HEK293 (cell line): ENCODE data around the gene SH2D4B.

Experiments
- CTCF ChIA-PET: fragments of 350-600 bp; formaldehyde crosslinking; extraction: SDS; loops from one replicate; lab custom pipeline; 2021; ENCODE audit warnings: antibody characterized with exemption; lab: Yijun Ruan, JAX
- POLR2A ChIA-PET: fragments of 300-600 bp; formaldehyde crosslinking; extraction: SDS; loops from one replicate; lab custom pipeline; 2020; ENCODE audit warnings: antibody characterized with exemption, inconsistent platforms; lab: Yijun Ruan, JAX
- H3K27ac ChIP-seq: fragments of 200-500 bp; sonication (Bioruptor generic); 2 replicates; pipeline ENCODE4 v1.5.1; 2014; ENCODE audit warnings: low read depth, low read length, control low read depth, inconsistent platforms; ENCODE audit errors: extremely low read depth
- H3K36me3 ChIP-seq, 2 experiments: fragments of 200-500 bp in 1 of 2; sonication (Bioruptor generic) in 1 of 2; 1 replicate in 1 of 2; 2 replicates in 1 of 2; pipeline ENCODE4 v1.5.1; 2014 to 2017; ENCODE audit warnings: inconsistent platforms in 2 of 2, low read length in 2 of 2; ENCODE audit not compliant: control insufficient read depth in 2 of 2, insufficient read depth in 1 of 2
- H3K4me1 ChIP-seq: fragments of 200-500 bp; sonication (Bioruptor generic); 2 replicates; pipeline ENCODE4 v1.5.1; 2014; ENCODE audit warnings: mild to moderate bottlenecking, low read length, inconsistent platforms; ENCODE audit not compliant: control insufficient read depth, insufficient read depth
- H3K4me3 ChIP-seq: 2 replicates; pipeline ENCODE4 v1.5.1; 2011; ENCODE audit warnings: low read depth, mild to moderate bottlenecking, control low read depth, low read length, moderate library complexity
- H3K9me3 ChIP-seq: fragments of 200-500 bp; sonication (Bioruptor generic); 2 replicates; pipeline ENCODE4 v1.5.1; 2014; ENCODE audit warnings: low read depth, low read length, inconsistent platforms; ENCODE audit not compliant: control insufficient read depth, insufficient read depth
- IKZF3 ChIP-seq: fragments of 450-650 bp; IDR thresholded peaks from 2 replicates; pipeline ENCODE4 v1.5.0; 2018; ENCODE audit warnings: missing biosample characterization, mild to moderate bottlenecking, missing genetic modification characterization, moderate library complexity
- KLF1 ChIP-seq: fragments of 450-650 bp; formaldehyde crosslinking; IDR thresholded peaks from 2 replicates; pipeline ENCODE4 v1.5.1; 2016; ENCODE audit warnings: missing biosample characterization, missing genetic modification characterization
- OVOL3 ChIP-seq: fragments of 450-650 bp; formaldehyde crosslinking; IDR thresholded peaks from 2 replicates; pipeline ENCODE4 v1.5.1; 2016; ENCODE audit warnings: missing biosample characterization, missing genetic modification characterization
- ZBTB49 ChIP-seq: fragments of 450-650 bp; formaldehyde crosslinking; IDR thresholded peaks from 2 replicates; pipeline ENCODE4 v1.5.1; 2016; ENCODE audit warnings: missing biosample characterization, missing genetic modification characterization, low read depth
- ZIC2 ChIP-seq: fragments of 450-650 bp; formaldehyde crosslinking; IDR thresholded peaks from 2 replicates; pipeline ENCODE4 v1.5.1; 2016; ENCODE audit warnings: missing biosample characterization, missing genetic modification characterization
- ZNF138 ChIP-seq: fragments of 450-650 bp; formaldehyde crosslinking; IDR thresholded peaks from 2 replicates; pipeline ENCODE4 v1.5.1; 2016; ENCODE audit warnings: missing biosample characterization, missing genetic modification characterization, borderline replicate concordance
- ZNF221 ChIP-seq: fragments of 450-650 bp; formaldehyde crosslinking; IDR thresholded peaks from 2 replicates; pipeline ENCODE4 v1.5.1; 2017; ENCODE audit warnings: missing biosample characterization, missing genetic modification characterization, borderline replicate concordance
- ZNF223 ChIP-seq: fragments of 450-650 bp; formaldehyde crosslinking; IDR thresholded peaks from 2 replicates; pipeline ENCODE4 v1.5.1; 2016; ENCODE audit warnings: missing biosample characterization, missing genetic modification characterization
- ZNF354C ChIP-seq: fragments of 450-650 bp; formaldehyde crosslinking; IDR thresholded peaks from 2 replicates; pipeline ENCODE4 v1.5.1; 2016; ENCODE audit warnings: missing biosample characterization, missing genetic modification characterization, low read depth, borderline replicate concordance
- ZNF549 ChIP-seq: fragments of 450-650 bp; IDR thresholded peaks from 2 replicates; pipeline ENCODE4 v1.5.1; 2018; ENCODE audit warnings: missing biosample characterization, missing genetic modification characterization, mild to moderate bottlenecking, inconsistent platforms, moderate library complexity
- ZNF624 ChIP-seq: fragments of 450-650 bp; formaldehyde crosslinking; IDR thresholded peaks from 2 replicates; pipeline ENCODE4 v1.5.1; 2017; ENCODE audit warnings: missing biosample characterization, missing genetic modification characterization
- ZNF701 ChIP-seq: fragments of 450-650 bp; formaldehyde crosslinking; IDR thresholded peaks from 2 replicates; pipeline ENCODE4 v1.5.1; 2016; ENCODE audit warnings: missing biosample characterization, missing genetic modification characterization
- TF ChIP-seq, protein P1 (sequence below): fragments of 450-650 bp; formaldehyde crosslinking; IDR thresholded peaks from 2 replicates; pipeline ENCODE4 v1.5.1; 2016; ENCODE audit warnings: missing biosample characterization, missing genetic modification characterization
- TF ChIP-seq, protein P2 (sequence below): fragments of 450-650 bp; formaldehyde crosslinking; IDR thresholded peaks from 2 replicates; pipeline ENCODE4 v1.5.1; 2016; ENCODE audit warnings: missing biosample characterization, missing genetic modification characterization, borderline replicate concordance
- TF ChIP-seq, protein P3 (sequence below): fragments of 450-650 bp; formaldehyde crosslinking; IDR thresholded peaks from 2 replicates; pipeline ENCODE4; 2016; ENCODE audit warnings: missing biosample characterization, missing genetic modification characterization
- TF ChIP-seq, protein P4 (sequence below): fragments of 450-650 bp; formaldehyde crosslinking; IDR thresholded peaks from 2 replicates; pipeline ENCODE4 v1.5.1; 2016; ENCODE audit warnings: missing biosample characterization, missing genetic modification characterization

Gene SH2D4B

DNA sequence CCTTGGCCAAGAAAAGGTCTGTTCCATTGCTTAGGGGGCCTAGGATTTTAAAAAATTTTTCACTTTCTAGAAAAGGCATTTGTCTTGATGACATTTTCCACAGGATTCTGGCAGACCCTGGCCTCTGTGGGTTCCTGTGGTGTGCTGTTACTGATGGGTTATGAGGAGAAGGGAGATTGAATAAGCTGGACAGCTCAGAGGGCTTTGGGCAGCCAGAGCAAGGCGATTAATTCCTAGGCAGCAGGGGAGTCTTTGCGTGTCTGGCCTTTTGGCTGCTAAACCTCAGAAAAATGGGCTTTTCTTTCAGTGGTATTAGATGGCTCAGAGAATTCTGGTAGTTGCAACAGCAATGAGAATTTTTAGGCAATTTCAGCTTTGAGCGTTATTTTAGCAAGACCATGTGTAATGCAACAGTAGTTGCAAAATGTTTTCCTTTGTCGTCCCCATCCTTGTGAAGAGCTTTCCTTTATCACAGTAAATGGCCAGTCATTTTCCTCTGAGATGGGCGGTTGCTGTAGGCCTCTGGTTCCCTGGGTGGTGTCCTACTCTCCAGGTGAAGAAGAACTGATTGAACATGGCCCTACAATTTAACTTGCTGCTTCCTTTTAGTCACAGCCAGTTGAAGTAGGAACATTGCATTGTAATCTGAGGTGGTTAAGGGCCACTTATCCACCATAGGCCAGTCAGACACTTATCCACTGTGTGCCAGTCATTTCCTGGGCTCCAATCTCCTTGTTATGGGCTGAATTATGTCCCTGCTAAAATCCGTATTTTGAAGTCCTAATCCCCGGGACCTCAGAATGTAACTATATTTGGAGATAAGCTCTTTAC lies 43.2 kb downstream of the SH2D4B start:
- TF ChIP-seq, protein P1, sequence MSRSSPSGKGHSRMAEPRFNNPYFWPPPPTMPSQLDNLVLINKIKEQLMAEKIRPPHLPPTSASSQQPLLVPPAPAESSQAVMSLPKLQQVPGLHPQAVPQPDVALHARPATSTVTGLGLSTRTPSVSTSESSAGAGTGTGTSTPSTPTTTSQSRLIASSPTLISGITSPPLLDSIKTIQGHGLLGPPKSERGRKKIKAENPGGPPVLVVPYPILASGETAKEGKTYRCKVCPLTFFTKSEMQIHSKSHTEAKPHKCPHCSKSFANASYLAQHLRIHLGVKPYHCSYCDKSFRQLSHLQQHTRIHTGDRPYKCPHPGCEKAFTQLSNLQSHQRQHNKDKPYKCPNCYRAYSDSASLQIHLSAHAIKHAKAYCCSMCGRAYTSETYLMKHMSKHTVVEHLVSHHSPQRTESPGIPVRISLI (tag by site-specific recombination) = no peak
- TF ChIP-seq ZNF701 (no peak), ZNF223 (tag by site-specific recombination) (no peak), KLF1 (tag by site-specific recombination) (no peak), ZNF624 (tag by site-specific recombination) (no peak), OVOL3 (tag by site-specific recombination) (no peak), ZIC2 (tag by site-specific recombination) (no peak), ZNF354C (tag by site-specific recombination) (no peak), ZNF138 (tag by site-specific recombination) (no peak), ZNF549 (tag by site-specific recombination) (no peak), ZBTB49 (no peak), ZNF221 (tag by site-specific recombination) (no peak), IKZF3 (tag by site-specific recombination) (no peak)
- TF ChIP-seq, protein P2, sequence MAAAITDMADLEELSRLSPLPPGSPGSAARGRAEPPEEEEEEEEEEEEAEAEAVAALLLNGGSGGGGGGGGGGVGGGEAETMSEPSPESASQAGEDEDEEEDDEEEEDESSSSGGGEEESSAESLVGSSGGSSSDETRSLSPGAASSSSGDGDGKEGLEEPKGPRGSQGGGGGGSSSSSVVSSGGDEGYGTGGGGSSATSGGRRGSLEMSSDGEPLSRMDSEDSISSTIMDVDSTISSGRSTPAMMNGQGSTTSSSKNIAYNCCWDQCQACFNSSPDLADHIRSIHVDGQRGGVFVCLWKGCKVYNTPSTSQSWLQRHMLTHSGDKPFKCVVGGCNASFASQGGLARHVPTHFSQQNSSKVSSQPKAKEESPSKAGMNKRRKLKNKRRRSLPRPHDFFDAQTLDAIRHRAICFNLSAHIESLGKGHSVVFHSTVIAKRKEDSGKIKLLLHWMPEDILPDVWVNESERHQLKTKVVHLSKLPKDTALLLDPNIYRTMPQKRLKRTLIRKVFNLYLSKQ (tag by site-specific recombination) = no peak
- TF ChIP-seq, protein P3, sequence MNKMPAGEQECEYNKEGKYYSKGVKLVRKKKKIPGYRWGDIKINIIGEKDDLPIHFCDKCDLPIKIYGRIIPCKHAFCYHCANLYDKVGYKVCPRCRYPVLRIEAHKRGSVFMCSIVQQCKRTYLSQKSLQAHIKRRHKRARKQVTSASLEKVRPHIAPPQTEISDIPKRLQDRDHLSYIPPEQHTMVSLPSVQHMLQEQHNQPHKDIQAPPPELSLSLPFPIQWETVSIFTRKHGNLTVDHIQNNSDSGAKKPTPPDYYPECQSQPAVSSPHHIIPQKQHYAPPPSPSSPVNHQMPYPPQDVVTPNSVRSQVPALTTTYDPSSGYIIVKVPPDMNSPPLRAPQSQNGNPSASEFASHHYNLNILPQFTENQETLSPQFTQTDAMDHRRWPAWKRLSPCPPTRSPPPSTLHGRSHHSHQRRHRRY (tag by site-specific recombination) = no peak
- TF ChIP-seq, protein P4, sequence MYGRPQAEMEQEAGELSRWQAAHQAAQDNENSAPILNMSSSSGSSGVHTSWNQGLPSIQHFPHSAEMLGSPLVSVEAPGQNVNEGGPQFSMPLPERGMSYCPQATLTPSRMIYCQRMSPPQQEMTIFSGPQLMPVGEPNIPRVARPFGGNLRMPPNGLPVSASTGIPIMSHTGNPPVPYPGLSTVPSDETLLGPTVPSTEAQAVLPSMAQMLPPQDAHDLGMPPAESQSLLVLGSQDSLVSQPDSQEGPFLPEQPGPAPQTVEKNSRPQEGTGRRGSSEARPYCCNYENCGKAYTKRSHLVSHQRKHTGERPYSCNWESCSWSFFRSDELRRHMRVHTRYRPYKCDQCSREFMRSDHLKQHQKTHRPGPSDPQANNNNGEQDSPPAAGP (tag by site-specific recombination) = no peak
- POLR2A ChIA-PET = no interaction called here
- CTCF ChIA-PET = interaction anchor here (0.8 to 0.9 kb wide), 2 partner anchors 15 to 18 kb away, joined by 3 read pairs; no protein-coding TSS in a partner anchor

GRCh38 chr10:80581469-80581835 lies 43.8 kb downstream of the SH2D4B start:
- no peak overlapping the region for H3K27ac ChIP-seq
- ChIA-PET CTCF (no interaction called here), POLR2A (no interaction called here)
- TF ChIP-seq, protein P4 (tag by site-specific recombination) = no peak
- H3K36me3 ChIP-seq = no peaks in the 10 kb centered on the region
- H3K4me3 ChIP-seq = no peak overlapping the region
- no peaks in the 10 kb centered on the region for H3K9me3 ChIP-seq
- H3K4me1 ChIP-seq = no peaks in the 10 kb centered on the region

More for the DNA sequence above, 43.2 kb downstream of the SH2D4B start:
- Histone ChIP-seq H3K27ac (no peak overlapping the region), H3K9me3 (no peaks in the 10 kb centered on the region), H3K4me3 (no peak overlapping the region), H3K36me3 (no peaks in the 10 kb centered on the region), H3K4me1 (no peaks in the 10 kb centered on the region)
